Left lobe of liver (tissue), 2 donors: ENCODE measurements around the gene POLA1. TPM values are rescaled to one million over a fixed set of nuclear protein-coding genes. Genes with fewer than 3 reads are reported as not detected.
"Not testable (repeated sequence)": the region's sequence is repeated elsewhere in the genome, so short reads cannot be mapped to it uniquely, and the experiment has no call there.

Experiments used
- ATAC-seq: fragments of 200-7000 bp; cut with Tn5 transposase; one replicate; pipeline ENCODE4 v1.9.1; 2020; ENCODE audit warnings: mild to moderate bottlenecking, moderate library complexity
- DNase-seq: peaks from one replicate; pipeline ENCODE4 v3.0.0-alpha.2; 2020; ENCODE audit warnings: low spot score
- total RNA-seq: library from RNA; stranded (reverse); gene quantifications from one replicate; pipeline ENCODE4 v1.2.1, GENCODE V29; 2021
- donor health status: DM: no; HTN: no; CAD: no; lungs with moderate emphysema.
- donor health status: DM: no; HTN: yes; CAD: no.

Gene POLA1
- total RNA-seq, 1 donor from 2014 or later = 3.0 TPM

- no peak for ATAC-seq
- no peak for DNase-seq
These were observed 83.9 kb downstream of the POLA1 start for GRCh38 chrX:24777660-24778059.

DNA sequence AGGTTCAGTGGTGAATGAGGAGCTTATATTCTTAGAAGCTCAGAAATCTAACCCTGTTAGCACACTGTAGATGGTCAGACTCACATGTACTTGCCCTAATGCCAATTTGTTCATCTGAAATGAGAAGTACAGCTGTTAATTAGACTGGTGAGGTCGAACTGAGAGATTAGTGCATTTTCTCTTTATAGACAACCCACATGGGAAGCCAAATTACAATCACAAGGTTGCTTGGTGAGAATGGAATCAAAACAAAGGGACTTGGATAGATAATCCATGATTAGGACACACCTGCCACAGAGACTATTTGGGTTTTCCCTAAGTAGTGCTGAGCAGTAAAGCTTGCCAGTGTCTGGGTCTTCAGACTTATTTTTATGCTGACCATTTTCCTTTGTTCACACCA, 88.3 kb downstream of the POLA1 start:
- DNase-seq = no peak
- ATAC-seq = no peak

DNA sequence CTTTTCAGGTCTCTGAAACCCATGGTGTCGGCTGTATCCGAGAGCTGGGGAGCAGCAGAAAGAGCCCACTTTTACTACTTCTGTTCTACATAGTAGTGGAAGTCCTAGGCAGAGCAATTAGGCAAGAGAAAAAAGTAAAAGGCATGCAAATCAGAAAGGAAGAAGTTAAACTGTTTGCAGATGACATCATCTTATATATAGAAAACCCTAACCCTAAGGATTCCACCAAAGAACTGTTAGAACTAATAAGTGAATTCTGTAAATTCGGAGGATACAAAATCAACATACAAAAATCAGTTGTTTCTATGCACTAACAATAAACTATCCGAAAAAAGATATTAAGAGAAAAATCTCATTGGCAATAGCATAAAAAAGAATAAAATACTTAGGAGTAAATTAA, 95.3 kb downstream of the POLA1 start:
- no peak for DNase-seq
- ATAC-seq = no peak

DNA sequence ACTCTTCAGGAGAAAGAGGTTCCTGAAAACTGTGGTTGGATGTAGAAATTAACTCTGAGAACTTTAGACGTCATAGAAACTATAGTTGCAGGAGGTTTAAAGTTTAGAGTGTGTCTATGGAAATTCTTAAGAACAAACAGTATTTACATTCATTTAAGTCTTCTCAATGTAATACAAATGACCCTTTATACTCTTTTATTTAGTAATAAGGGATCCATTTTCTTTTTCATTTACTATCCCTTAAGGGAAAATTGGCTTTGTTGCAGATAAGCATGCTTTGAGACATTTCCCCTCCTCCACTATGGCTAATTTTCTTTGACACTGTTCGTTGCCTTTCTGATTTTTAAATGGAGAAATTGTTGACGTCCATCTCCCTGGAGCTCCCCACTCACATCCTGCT, 96.4 kb downstream of the POLA1 start:
- no peak for ATAC-seq
- no peak for DNase-seq

DNA sequence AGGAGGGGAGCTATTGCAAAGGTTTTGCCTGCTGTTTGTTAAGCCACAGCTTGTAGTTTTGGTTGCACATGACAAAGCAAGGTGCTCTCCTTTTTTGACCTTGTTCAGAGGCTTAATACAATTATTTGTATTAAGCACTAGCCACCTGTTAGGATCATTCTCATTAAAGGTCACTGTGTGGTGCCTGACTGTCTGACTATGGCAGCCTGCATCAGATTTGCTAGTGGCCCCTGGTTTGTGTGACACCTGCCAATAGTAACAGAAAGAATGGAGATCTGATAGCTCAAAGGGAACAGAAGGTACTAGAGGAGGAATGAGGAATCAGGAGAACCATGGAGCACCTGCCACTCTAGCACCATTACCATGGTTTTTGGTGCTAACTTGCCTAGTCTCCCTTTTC, 102.5 kb downstream of the POLA1 start:
- no peak for ATAC-seq
- no peak for DNase-seq

GRCh38 chrX:24799078-24799477, 105.4 kb downstream of the POLA1 start:
- DNase-seq = no peak
- ATAC-seq = no peak

DNA sequence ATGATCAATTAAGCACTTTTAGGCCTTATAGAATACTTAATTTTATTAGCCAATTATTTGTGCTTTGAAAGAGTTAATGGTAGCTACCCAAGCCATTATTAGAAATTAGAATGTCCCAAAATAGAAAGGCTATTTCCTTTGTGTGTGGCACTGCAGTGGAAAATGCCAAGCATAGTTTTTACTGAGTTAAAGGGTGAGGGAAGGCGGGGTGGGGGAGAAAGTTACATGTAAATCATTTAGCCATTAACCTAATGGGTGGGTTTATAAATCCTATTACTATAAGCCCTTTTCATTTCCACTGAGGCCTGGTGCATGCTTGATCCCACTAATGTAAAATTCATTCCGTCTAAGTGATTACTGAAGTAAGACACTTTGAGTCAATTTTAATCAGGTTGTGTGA, 105.8 kb downstream of the POLA1 start:
- DNase-seq (no peak), ATAC-seq (no peak)

- DNase-seq (no peak), ATAC-seq (no peak)
These were observed 111.5 kb downstream of the POLA1 start for GRCh38 chrX:24805201-24805600.

DNA sequence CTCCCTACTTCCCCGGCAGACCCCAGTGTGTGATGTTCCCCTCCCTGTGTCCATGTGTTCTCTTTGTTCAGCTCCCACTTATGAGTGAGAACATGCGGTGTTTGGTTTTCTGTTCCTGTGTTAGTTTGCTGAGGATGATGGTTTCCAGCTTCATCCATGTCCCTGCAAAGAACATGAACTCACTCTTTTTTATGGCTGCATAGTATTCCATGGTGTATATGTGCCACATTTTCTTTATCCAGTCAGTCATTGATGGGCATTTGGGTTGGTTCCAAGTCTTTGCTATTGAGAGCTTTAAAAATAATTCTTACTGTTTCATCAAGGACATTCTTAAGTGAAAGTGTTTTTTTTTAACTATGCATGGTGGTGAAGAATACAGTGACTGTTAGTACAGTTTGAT, 126.1 kb downstream of the POLA1 start:
- DNase-seq, ATAC-seq: not testable (repeated sequence)

GRCh38 chrX:24828147-24828546, 134.4 kb downstream of the POLA1 start:
- DNase-seq (no peak), ATAC-seq (no peak)

DNA sequence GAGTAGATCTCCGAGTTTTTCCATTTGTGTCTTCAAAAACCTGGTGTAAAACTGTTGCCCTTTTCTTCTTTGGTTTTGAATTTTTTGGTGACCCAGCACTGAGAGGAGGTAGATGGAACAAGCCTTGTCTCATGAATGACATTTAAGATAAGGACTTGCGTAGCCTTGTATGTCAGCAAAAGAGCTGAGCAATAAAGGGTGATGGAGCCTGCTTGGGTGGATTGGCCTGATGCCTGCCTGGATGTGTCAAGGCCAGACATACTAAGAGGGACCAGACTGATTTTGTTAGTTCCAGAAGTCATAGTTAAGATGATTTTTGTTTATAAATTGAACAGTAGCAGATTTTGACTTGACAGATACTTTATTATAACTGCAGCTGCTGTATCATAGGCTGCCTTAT, 134.9 kb downstream of the POLA1 start:
- no peak for ATAC-seq
- DNase-seq = no peak

GRCh38 chrX:24833695-24834094, 140.0 kb downstream of the POLA1 start:
- DNase-seq (no peak), ATAC-seq (no peak)

DNA sequence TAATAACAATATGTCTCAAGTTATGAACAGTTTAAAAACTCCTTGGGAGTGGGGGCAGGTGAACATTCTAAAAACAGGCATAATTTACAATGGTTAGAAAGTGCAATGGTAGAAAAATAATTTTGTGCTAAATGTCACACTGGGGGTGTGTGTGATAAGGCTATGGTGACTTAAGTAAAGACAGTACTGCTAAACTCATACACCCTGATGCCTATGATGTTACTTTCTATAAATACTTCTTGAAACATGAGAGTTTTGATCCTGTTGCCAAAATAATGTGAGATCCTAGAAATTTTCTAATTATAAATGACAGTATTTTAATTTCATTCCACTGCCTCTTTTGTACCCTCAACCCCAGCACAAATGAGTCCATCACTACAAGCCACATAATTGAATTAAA, 144.2 kb downstream of the POLA1 start:
- ATAC-seq = no peak

GRCh38 chrX:24838629-24839028, 144.9 kb downstream of the POLA1 start:
- DNase-seq (no peak), ATAC-seq (peak; percentile 54)

More for the DNA sequence above, 144.2 kb downstream of the POLA1 start:
- no peak for DNase-seq

- no peak for ATAC-seq
- DNase-seq = no peak
These were observed 145.6 kb downstream of the POLA1 start for GRCh38 chrX:24839331-24839730.

GRCh38 chrX:24842486-24842885, 148.8 kb downstream of the POLA1 start:
- DNase-seq (no peak), ATAC-seq (no peak)

DNA sequence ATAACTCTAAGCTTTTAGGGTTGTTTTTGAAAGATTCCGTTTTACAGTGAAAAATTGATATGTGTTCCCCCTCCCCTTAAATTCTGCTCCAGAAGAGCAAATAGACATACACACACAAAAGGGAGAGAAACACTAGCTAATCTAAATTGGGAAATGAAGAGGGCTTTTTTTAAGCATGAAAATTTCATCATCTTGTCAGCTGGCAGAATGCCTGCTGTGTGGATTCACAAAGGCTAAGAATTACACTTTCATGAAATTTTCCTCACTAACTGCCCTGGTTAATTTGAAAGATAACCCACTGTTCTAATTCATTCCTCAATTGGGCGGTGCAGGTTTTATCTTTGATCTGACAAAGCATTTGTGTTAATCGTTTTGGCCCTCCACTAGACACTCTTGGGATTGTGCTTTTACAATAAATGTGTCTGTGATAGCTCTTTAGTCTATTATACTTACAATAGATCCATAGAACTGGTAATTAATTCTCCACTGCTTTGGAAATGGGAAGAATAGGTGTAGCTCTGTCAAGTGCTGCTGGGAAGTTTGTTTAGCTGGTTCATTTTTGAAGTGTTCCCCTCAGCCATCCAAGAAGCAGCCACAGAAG, 152.9 kb downstream of the POLA1 start:
- no peak for DNase-seq

DNA sequence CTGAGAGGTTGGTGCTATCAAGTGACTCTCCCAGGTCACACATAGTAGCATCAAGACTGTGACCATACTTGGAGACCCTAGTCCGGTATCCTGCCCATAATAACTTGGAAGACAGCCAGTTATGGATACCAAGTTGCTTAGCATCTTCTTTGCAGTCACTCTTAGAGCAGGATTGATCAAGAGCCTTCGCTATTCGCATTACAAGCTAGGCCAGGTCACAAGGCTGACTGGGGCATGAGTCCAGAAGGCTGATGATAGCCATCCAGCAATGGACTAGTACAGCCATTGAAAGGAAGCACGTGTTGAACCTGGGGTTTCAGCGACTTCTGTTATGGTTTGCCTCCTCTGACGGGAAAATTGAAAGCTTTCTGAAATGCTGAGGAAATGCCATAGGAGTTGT, 157.6 kb downstream of the POLA1 start:
- DNase-seq (no peak), ATAC-seq (no peak)

More for the DNA sequence above, 152.9 kb downstream of the POLA1 start:
- no peak for ATAC-seq

DNA sequence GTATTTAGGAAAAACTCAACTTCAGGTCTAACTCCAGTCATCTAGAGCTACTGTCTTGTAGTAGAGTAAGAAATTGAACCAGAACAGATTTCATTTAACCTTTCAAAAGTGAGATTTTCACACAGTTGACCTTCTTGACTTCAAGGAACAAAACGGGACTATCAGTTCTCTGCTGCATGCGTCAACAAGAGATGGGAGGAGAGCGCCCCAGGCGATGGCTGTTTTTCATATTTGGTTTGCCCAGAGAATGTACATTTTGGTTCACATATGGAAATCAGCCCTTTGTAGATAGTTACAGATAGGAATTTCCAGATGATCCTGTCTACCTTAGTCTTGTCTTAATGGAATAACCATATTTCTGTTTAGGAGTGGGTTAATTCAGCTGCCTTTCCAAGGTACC, 158.1 kb downstream of the POLA1 start:
- ATAC-seq = no peak
- DNase-seq = no peak

- ATAC-seq (no peak), DNase-seq (no peak)
These were observed 164.5 kb downstream of the POLA1 start for GRCh38 chrX:24858004-24858746.

DNA sequence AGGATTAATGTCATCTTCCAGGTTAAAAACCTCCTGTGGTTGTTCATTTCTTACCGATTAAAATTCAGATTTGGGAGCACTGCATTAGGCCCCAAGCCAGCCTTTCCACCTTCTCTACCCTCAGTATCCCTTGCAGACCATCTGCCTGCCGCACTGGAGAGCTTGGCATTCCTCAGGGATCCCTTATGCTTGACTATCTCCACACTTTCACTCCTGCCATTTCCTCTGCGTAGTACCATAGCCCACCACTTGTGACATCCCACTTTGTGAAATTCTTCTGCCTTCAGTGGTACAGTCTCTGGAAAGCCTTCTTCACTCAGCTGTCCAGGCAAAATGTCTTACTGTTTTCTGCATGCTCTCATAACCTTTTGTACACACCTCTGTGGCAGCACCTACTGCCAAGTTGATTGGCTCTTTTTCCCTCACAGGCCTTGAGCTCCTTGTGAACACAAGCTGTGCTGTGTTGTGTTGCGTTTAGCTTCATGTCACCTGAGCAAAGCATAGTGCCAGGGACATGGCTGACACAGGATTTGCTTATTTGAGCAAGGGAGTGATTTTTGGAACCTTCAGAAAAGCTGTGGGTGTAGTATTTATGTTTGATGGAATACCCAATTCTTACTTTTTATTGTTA, 165.6 kb downstream of the POLA1 start:
- no peak for ATAC-seq
- no peak for DNase-seq

DNA sequence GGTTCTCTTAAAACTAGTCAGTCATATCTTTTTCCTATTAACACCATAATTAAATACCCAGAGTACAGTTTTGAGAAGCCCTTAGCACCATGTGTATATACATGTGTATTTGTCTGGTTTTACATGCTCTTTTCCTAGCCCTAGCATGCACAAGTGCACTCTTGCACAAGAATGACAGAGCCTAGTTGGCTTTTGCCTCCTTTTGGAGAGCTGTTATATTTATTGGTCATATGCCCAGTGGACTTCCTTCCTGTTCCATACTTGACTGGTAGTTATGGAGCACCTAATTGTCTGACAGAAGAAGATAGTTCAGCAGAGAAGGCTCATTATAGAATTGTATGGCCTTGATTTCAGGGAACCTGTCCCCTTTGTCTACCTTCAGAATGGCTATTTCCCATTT, 166.4 kb downstream of the POLA1 start:
- peak; percentile 52 for ATAC-seq
- no peak for DNase-seq
